ENCODE data around the gene LCP2.

LCP2 gene

GRCh38 chr5:170297589-170298462 lies at the start of gene LCP2:
Gene LCP2 (minus strand): TSS chr5:170297777. CDS start chr5:170297611, 166 bp downstream.
- DNase-seq = peak; percentile 82

GRCh38 chr5:170347022-170347567 lies 49.5 kb upstream of the LCP2 start:
- DNase-seq = no peak

- DNase-seq = no peak
These were observed 48.4 kb upstream of the LCP2 start for GRCh38 chr5:170345971-170346370.

GRCh38 chr5:170343177-170343576 lies 45.6 kb upstream of the LCP2 start:
- no peak for DNase-seq

GRCh38 chr5:170342153-170342725 lies 44.7 kb upstream of the LCP2 start:
- DNase-seq = no peak

- DNase-seq = no peak
These were observed 44.0 kb upstream of the LCP2 start for GRCh38 chr5:170341545-170341944.

GRCh38 chr5:170339780-170340167 lies 42.2 kb upstream of the LCP2 start:
- DNase-seq = no peak

GRCh38 chr5:170338933-170339779 lies 41.6 kb upstream of the LCP2 start:
- DNase-seq = peak; percentile 78

- peak; percentile 30 for DNase-seq
These were observed 40.7 kb upstream of the LCP2 start for GRCh38 chr5:170338291-170338690.

- DNase-seq = no peak
These were observed 39.6 kb upstream of the LCP2 start for GRCh38 chr5:170337045-170337733.

- DNase-seq = peak; percentile 22
These were observed 38.5 kb upstream of the LCP2 start for GRCh38 chr5:170336065-170336464.

GRCh38 chr5:170334626-170335025 lies 37.0 kb upstream of the LCP2 start:
- DNase-seq = peak; percentile 33

- peak; percentile 89 for DNase-seq
These were observed 35.8 kb upstream of the LCP2 start for GRCh38 chr5:170333161-170333910.

GRCh38 chr5:170332058-170332457 lies 34.5 kb upstream of the LCP2 start:
- DNase-seq = no peak

- no peak for DNase-seq
These were observed 33.0 kb upstream of the LCP2 start for GRCh38 chr5:170330568-170331054.

- no peak for DNase-seq
These were observed 31.9 kb upstream of the LCP2 start for GRCh38 chr5:170329524-170329923.

GRCh38 chr5:170327829-170328228 lies 30.3 kb upstream of the LCP2 start:
- no peak for DNase-seq

GRCh38 chr5:170327168-170327567 lies 29.6 kb upstream of the LCP2 start:
- no peak for DNase-seq

GRCh38 chr5:170319301-170319700 lies 21.7 kb upstream of the LCP2 start:
- no peak for DNase-seq

- DNase-seq = no peak
These were observed 19.9 kb upstream of the LCP2 start for GRCh38 chr5:170317499-170317898.

- DNase-seq = no peak
These were observed 19.4 kb upstream of the LCP2 start for GRCh38 chr5:170316937-170317336.

GRCh38 chr5:170315154-170315553 lies 17.6 kb upstream of the LCP2 start:
- no peak for DNase-seq

Data from CD4-positive, alpha-beta T cell treated with Interleukin-4 for 4 hours (primary cell).